Body of pancreas (tissue), 4 donors: ENCODE measurements around the gene SLC45A3.

Experiments
- CTCF ChIP-seq, 7 experiments: fragments of 450-650 bp in 4 of 7; fragments of 200-600 bp in 3 of 7; sonication (generic) in 3 of 7; IDR thresholded peaks; one replicate each; pipeline ENCODE4 v1.5.1; 2016 to 2019; ENCODE audit warnings: antibody characterized with exemption in 7 of 7
- POLR2A ChIP-seq, 3 donors: fragments of 450-650 bp; IDR thresholded peaks; one replicate each; pipeline ENCODE4 v1.6.1; 2016; ENCODE audit warnings: antibody characterized with exemption in 3 of 3, mild to moderate bottlenecking in 2 of 3

DNA sequence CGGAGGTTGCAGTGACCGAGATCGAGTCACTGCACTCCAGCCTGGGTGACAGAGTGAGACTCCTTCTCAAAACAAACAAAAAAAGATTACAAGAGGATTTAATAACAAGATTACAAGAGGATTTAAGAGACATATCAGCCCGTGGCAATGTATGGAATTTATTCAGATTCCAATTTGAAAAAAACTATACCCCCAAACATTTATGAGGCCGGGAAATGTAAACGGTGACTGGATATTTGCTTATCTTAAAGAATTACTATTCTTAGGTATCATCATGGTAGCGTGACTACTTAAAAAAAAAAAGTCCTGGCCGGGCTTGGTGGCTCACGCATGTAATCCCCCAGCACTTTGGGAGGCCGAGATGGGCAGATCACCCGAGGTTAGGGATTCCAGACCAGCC lies 27.3 kb downstream of the SLC45A3 start:
- TF ChIP-seq CTCF (IDR thresholded peaks at IDR 0.05) (no peak), POLR2A (IDR thresholded peaks at IDR 0.05) (no peak)
